RWPE1 (cell line): ENCODE data around the gene NSMCE4A.
"Not testable (repeated sequence)": the region's sequence is repeated elsewhere in the genome, so short reads cannot be mapped to it uniquely, and the experiment has no call there.

Experiments
- CTCF ChIA-PET: fragments of 350-600 bp; sonication (Branson Sonifier 250); formaldehyde crosslinking; extraction: SDS; loops from one replicate; lab custom pipeline; 2021; lab: Yijun Ruan, JAX
- POLR2A ChIA-PET: fragments of 400-600 bp; formaldehyde crosslinking; extraction: SDS; loops from one replicate; lab custom pipeline; 2020; ENCODE audit warnings: antibody characterized with exemption; ENCODE audit not compliant: low non-redundant PET; lab: Yijun Ruan, JAX
- DNase-seq: peaks from one replicate; pipeline ENCODE4 v3.0.0; 2012; ENCODE audit warnings: low spot score
- H3K27ac ChIP-seq: fragments of 450-650 bp; 2 replicates; pipeline ENCODE4 v1.5.1; 2017
- CTCF ChIP-seq: fragments of 450-650 bp; conservative IDR thresholded peaks from 2 replicates; pipeline ENCODE4 v1.5.1; 2017; ENCODE audit warnings: low read depth, mild to moderate bottlenecking

The NSMCE4A gene

GRCh38 chr10:121994429-121994941 lies 19.5 kb upstream of the NSMCE4A start:
- H3K27ac ChIP-seq: peak overlapping the region; percentile 96
- TF ChIP-seq CTCF: no peak
- ChIA-PET CTCF (interaction anchor here (0.6 kb wide), 1 partner anchor 57 kb away, joined by 4 read pairs; no protein-coding TSS in a partner anchor), POLR2A (no interaction called here)
- no peak for DNase-seq

GRCh38 chr10:121991727-121992126 lies 16.7 kb upstream of the NSMCE4A start:
- H3K27ac ChIP-seq, POLR2A ChIA-PET, DNase-seq: not testable (repeated sequence)
- CTCF ChIA-PET: interaction anchor here (0.6 kb wide), 1 partner anchor 155 kb away, joined by 4 read pairs; no protein-coding TSS in a partner anchor

- CTCF ChIA-PET: no interaction called here
- no peak overlapping the region for H3K27ac ChIP-seq
- DNase-seq: no peak
- TF ChIP-seq CTCF: no peak
- POLR2A ChIA-PET: no interaction called here
These were observed 15.1 kb upstream of the NSMCE4A start for GRCh38 chr10:121990015-121990677.

- no peak for TF ChIP-seq CTCF
- ChIA-PET CTCF (interaction anchor here (0.7 kb wide), 1 partner anchor 13 kb away, joined by 3 read pairs; no protein-coding TSS in a partner anchor), POLR2A (no interaction called here)
- no peak for DNase-seq
- H3K27ac ChIP-seq: no peak within 1 kb of the TSS
These were observed 13.6 kb upstream of the NSMCE4A start, which contains the start of gene TACC2 for GRCh38 chr10:121988361-121989324. TACC2 (plus strand) TSS chr10:121989163; CDS start chr10:122021982, 32,819 bp downstream.

- no peak for TF ChIP-seq CTCF
- POLR2A ChIA-PET: interaction anchor here (0.7 kb wide), 1 partner anchor 139 kb away, joined by 7 read pairs; no protein-coding TSS in a partner anchor
- DNase-seq: no peak
- H3K27ac ChIP-seq: no peak overlapping the region
- CTCF ChIA-PET: interaction anchor here (0.6 to 1.2 kb wide), 2 partner anchors 8 to 9 kb away, joined by 3 to 4 read pairs; partner anchors contain the start of gene NSMCE4A
These were observed 9.4 kb upstream of the NSMCE4A start for GRCh38 chr10:121984463-121984862.

- POLR2A ChIA-PET: no interaction called here
- H3K27ac ChIP-seq: no peak overlapping the region
These were observed 8.8 kb upstream of the NSMCE4A start for GRCh38 chr10:121983852-121984251.

More at GRCh38 chr10:121983852-121984251, 8.8 kb upstream of the NSMCE4A start:
- no peak for DNase-seq
- no peak for TF ChIP-seq CTCF
- CTCF ChIA-PET: interaction anchor here (0.6 kb wide), 1 partner anchor 9 kb away, joined by 3 read pairs; no protein-coding TSS in a partner anchor
